NT2/D1 (cell line): Measurements from ENCODE around the gene HNRNPH1.
"Not testable (repeated sequence)": the region's sequence is repeated elsewhere in the genome, so short reads cannot be mapped to it uniquely, and the experiment has no call there.

ENCODE experiments used
- SUZ12 ChIP-seq: IDR thresholded peaks from 2 replicates; pipeline ENCODE4 v1.6.1; 2011; ENCODE audit not compliant: insufficient read length, insufficient read depth; ENCODE audit errors: extremely low read depth
- YY1 ChIP-seq: IDR thresholded peaks from 2 replicates; pipeline ENCODE4 v1.6.1; 2011; ENCODE audit not compliant: insufficient read length, insufficient read depth
- ZNF274 ChIP-seq: IDR thresholded peaks from 2 replicates; pipeline ENCODE4 v1.6.1; 2011; ENCODE audit warnings: mild to moderate bottlenecking, low read depth, low read length

DNA sequence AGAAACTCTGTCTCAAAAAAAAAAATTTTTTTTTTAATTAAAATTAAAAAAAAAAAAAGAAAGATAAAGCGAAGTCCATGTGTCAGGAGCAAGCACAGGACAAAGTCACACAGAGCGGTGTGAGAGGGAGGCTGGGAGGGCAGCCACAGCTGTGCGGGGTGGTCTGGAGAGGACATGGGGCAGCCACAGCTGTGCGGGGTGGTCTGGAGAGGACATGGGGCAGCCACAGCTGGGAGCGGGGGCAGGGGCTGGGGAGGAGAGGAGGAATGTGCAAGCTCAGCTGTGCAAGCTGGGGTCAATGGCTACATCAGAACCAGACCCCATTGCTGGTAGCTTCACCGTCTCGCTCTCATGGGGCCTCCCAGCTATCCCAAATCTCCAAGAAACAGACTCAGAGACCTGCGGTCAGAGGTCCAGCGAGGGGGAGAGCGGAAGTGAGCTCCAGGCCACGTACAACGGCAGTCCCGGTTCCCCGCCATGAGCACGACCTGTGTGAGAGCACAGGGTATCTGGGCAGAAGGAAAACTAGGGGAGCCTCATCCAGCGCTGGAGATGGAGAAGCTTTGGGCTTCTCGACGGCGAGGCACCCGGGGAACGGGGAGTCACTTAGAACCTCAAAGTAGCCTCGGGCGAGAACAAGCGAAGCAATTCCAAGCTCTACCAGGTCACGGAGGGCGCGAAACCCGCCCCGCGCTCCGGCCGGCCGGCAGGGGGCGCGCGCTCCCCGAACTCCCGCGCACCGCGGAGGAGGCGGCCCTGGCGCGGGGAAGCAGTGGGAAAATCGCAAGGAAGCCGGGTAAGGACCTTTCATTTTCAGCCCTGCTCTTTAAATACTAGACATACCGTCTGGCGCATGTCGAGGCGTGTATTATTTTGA, 34.1 kb upstream of the HNRNPH1 start:
- TF ChIP-seq YY1, ZNF274, SUZ12: not testable (repeated sequence)
